Raji (cell line): ENCODE results near the gene AGR2.

Experiments
- POLR2A ChIP-seq: IDR thresholded peaks from 2 replicates; pipeline ENCODE4 v1.6.1; 2011; ENCODE audit warnings: low read depth, low read length, control low read depth; ENCODE audit not compliant: insufficient read depth

AGR2 gene

DNA sequence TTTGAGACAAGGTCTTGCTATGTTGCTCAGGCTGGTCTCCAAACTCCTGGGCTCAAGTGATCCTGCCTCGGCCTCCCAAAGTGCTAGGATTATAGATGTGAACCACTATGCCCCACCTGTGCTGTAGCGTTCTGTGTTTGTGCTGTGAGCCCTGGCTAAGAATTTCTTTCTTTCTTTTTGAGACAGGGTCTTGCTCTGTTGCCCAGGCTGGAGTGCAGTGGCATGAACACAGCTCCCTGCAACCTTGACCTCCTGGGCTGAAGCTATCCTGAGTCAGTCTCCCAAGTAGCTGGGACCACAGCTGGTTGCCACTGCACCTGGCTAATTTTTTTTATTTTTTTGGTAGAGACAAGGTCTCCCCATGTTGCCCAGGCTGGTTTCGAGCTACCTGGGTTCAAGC lies 39.9 kb downstream of the AGR2 start:
- TF ChIP-seq POLR2A, result no peak

DNA sequence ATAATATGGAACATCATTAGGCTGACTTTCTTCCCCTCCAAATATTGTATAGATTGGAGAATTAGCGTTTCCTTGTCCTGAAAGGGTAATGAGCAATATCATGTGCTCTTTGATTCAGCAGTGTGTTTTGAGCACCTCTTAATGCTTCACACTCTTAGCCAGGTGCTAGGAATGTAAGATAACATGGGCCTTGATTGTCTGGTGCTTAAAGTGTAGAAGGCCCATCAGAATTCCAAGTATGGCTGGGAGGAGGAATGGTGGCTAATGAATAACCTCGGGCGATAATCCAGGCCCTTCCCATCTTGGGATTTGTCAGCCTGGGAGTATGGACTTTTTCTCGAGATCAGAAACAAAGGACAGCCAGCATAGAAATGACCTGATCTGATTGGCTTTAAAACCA lies 42.6 kb downstream of the AGR2 start:
- no peak for TF ChIP-seq POLR2A

- TF ChIP-seq POLR2A, result no peak
Measured at GRCh38 chr7:16759840-16760239, 45.0 kb downstream of the AGR2 start.

GRCh38 chr7:16758631-16759611 lies 45.9 kb downstream of the AGR2 start:
- no peak for TF ChIP-seq POLR2A

DNA sequence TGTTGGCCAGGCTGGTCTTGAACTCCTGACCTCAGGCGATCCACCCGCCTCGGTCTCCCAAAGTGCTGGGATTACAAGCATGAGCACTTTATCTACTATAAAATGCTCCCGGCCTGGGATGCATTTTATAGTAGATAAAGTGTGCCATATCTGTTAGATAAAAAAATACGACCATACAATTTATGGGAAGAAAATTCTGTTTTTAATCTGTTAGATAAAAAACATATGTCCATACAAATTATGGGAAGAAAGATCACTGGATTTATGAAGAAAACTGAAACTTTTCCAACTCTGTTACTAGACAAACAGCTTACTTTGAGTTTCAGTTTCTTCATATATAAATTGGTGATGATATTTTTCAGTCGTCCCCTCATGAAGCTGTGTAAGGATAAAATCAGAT lies 46.8 kb downstream of the AGR2 start:
- TF ChIP-seq POLR2A, result no peak

DNA sequence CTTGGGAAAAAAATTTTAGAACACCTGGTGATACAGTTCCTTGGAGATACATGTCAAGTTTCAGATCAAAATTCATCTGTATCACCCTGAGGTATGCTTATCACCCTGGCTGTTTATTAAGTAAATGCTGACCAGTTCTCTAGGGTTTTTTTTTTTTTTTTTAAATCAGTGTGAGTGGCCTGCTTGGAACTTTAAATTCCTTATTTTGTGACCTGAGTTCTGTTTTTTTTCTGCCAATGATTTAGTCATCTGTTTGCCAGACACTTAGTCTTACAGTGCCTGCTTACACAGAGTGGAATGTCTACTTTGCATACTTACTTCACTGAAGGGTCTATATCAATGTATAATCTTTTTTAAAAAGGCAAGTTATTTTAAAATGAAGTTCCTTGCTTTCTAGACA lies 49.4 kb downstream of the AGR2 start:
- no peak for TF ChIP-seq POLR2A

GRCh38 chr7:16754856-16755317 lies 49.9 kb downstream of the AGR2 start:
- no peak for TF ChIP-seq POLR2A

GRCh38 chr7:16753932-16754855 lies 50.6 kb downstream of the AGR2 start:
- no peak for TF ChIP-seq POLR2A

DNA sequence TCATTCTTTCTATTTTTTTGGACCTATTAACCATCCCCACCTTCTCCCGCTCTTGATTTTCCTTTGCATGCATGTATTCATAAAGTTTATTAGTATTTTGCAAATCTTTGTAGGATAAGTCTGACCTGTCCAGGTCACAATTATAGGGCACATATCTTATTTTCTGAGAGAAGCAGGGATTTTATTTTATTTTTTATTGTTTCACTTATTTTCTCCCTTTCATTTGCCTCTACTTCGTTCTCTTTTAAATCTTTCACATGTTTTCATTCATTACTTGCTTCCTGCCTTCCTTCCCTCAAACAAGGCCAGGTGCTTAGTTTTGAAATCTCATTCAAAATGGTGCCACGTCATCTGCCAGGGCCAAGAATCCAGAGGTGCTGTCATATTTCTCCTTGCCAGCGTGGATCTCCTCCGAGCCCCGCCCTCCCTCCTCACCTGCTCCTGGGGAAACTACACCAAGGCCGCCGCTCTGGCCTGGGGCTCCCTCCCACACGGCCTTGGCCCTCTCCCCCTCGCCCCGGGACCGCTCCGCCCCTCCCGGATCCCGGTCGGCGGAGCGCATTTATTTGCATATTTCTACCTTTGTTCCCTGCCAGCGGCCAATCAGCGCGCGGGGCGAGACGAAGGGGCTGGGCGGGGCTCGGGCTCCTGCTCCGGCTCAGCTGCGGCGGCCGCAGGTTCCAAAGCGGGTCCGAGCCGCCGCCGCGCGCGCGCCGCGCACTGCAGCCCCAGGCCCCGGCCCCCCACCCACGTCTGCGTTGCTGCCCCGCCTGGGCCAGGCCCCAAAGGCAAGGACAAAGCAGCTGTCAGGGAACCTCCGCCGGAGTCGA lies 51.5 kb downstream of the AGR2 start, which contains the start of gene TSPAN13:
TSS of gene TSPAN13 (plus strand) at position 654 of the 830 bp plus-strand sequence. CDS start 213 bp downstream, outside the sequence.
- TF ChIP-seq POLR2A, result no peak

DNA sequence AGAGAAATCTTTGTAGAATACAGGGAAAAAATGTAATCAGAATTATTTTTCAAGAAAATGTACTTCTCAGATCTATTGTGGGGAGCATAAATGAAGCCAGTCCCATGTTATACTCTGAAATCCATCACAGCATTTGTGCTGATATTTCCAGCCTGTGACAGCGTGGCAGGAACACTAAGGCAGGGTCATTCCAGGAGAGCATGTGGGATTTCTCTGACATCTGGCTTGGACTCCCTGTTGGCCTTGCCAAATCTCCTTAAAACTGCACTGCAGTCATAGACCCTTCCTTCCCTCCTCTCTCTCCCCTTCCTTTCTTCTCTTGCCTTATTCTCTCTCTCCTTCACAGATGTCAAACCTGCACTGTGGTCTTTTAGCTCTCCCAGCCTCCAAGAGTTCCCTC lies 57.7 kb downstream of the AGR2 start:
- no peak for TF ChIP-seq POLR2A

GRCh38 chr7:16745645-16746044 lies 59.2 kb downstream of the AGR2 start:
- TF ChIP-seq POLR2A, result no peak

DNA sequence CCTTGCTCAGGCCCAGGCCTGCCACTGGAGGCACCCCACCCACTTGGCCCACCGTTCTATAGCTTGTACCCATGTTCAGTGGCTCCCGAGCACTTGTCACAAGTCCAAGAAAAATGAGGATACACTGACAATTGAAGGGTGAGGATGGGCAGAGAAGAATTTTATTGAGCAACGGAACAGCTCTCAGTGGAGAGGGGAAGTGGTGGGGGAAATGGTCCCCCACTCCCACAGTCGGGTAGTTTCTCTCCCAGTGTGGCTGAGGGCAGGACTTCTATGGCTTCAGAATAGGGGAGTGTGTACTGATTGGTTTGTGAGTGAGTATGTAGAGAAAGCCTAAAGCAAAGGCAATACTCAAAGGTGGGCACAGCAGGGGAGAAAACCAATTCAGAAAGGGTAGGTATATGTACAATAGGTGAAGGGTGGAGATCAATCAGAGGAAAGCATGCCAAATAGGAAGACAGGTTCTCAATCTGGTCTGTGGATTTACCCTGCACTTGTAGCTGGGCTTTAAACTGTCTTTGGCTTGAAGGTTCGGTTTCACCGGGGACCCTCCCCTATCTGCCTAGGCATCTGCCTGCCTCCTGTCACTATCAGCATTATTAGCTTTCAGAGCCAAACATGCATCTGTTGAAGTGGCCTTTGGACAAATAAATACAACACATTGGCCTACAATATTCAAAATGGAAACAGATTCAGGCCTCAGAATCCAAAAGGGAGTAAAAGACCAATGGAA lies 60.1 kb downstream of the AGR2 start:
- no peak for TF ChIP-seq POLR2A

GRCh38 chr7:16743236-16743635 lies 61.6 kb downstream of the AGR2 start:
- TF ChIP-seq POLR2A, result no peak

GRCh38 chr7:16742547-16742946 lies 62.3 kb downstream of the AGR2 start:
- no peak for TF ChIP-seq POLR2A
